Activated gamma-delta T cell treated with Interleukin-2 at 50 U/mL for 16 hours (primary cell): ENCODE measurements around the gene RESP18.
A peak's percentile ranks its signal among the peaks of the same experiment; 100 is the strongest.
"Not testable (repeated sequence)": the region's sequence is repeated elsewhere in the genome, so short reads cannot be mapped to it uniquely, and the experiment has no call there.

Source experiments
- DNase-seq: peaks from one replicate; pipeline ENCODE4 v3.0.0-alpha.2; 2020

Gene RESP18

GRCh38 chr2:219325136-219325535, 7.4 kb downstream of the RESP18 start:
- DNase-seq = no peak

- DNase-seq = no peak
Observed at GRCh38 chr2:219323434-219323833, 9.1 kb downstream of the RESP18 start.

- DNase-seq = no peak
Observed at GRCh38 chr2:219314804-219315468, 17.6 kb downstream of the RESP18 start.

- not testable (repeated sequence) for DNase-seq
Observed at GRCh38 chr2:219312683-219313263, 19.8 kb downstream of the RESP18 start.

- no peak for DNase-seq
Observed at GRCh38 chr2:219309278-219309677, 23.3 kb downstream of the RESP18 start, which contains the start of gene PTPRN. Gene PTPRN, minus strand, starts transcription at chr2:219309401. Its CDS starts 69 bp downstream, at chr2:219309332.

- DNase-seq = peak; percentile 64
Observed at GRCh38 chr2:219308142-219309101, 24.1 kb downstream of the RESP18 start.

GRCh38 chr2:219306047-219306446, 26.5 kb downstream of the RESP18 start:
- no peak for DNase-seq

- DNase-seq = no peak
Observed at GRCh38 chr2:219304223-219304622, 28.3 kb downstream of the RESP18 start.

GRCh38 chr2:219302412-219302968, 30.1 kb downstream of the RESP18 start:
- DNase-seq = no peak

- no peak for DNase-seq
Observed at GRCh38 chr2:219300022-219300421, 32.5 kb downstream of the RESP18 start.

- DNase-seq = no peak
Observed at GRCh38 chr2:219299372-219299760, 33.2 kb downstream of the RESP18 start.

GRCh38 chr2:219298759-219299371, 33.7 kb downstream of the RESP18 start:
- peak; percentile 91 for DNase-seq

- DNase-seq = no peak
Observed at GRCh38 chr2:219297766-219298456, 34.6 kb downstream of the RESP18 start.

- DNase-seq = no peak
Observed at GRCh38 chr2:219296631-219297391, 35.7 kb downstream of the RESP18 start.

- DNase-seq = no peak
Observed at GRCh38 chr2:219296142-219296541, 36.4 kb downstream of the RESP18 start.

- peak; percentile 87 for DNase-seq
Observed at GRCh38 chr2:219294356-219295351, 37.9 kb downstream of the RESP18 start.

- DNase-seq = no peak
Observed at GRCh38 chr2:219293736-219294231, 38.8 kb downstream of the RESP18 start.

GRCh38 chr2:219292616-219293015, 39.9 kb downstream of the RESP18 start:
- DNase-seq = no peak

- no peak for DNase-seq
Observed at GRCh38 chr2:219291910-219292490, 40.5 kb downstream of the RESP18 start.
